Trophoblast cell (in vitro differentiated cells and primary cell): ENCODE data around the gene QPRT.

Experiments
- DNase-seq, 2 donors: peaks; one replicate each; pipeline ENCODE4 v3.0.0-alpha.2; 2016
- H2AFZ ChIP-seq: 2 replicates; pipeline ENCODE4 v1.6.1; 2013; ENCODE audit warnings: low read length, moderate library complexity, mild to moderate bottlenecking; ENCODE audit not compliant: insufficient read depth, poor library complexity
- H2AK5ac ChIP-seq: 2 replicates; pipeline ENCODE4 v1.6.1; 2013; ENCODE audit warnings: mild to moderate bottlenecking, low read length
- H2BK120ac ChIP-seq: 2 replicates; pipeline ENCODE4 v1.6.1; 2013; ENCODE audit warnings: low read length, mild to moderate bottlenecking, moderate library complexity; ENCODE audit not compliant: insufficient read depth, poor library complexity
- H2BK12ac ChIP-seq: 2 replicates; pipeline ENCODE4 v1.6.1; 2013; ENCODE audit warnings: mild to moderate bottlenecking, low read length, moderate library complexity
- H2BK5ac ChIP-seq: 2 replicates; pipeline ENCODE4 v1.6.1; 2013; ENCODE audit warnings: low read length, low read depth, moderate library complexity, mild to moderate bottlenecking; ENCODE audit not compliant: poor library complexity
- H3K14ac ChIP-seq: 2 replicates; pipeline ENCODE4 v1.6.1; 2013; ENCODE audit warnings: mild to moderate bottlenecking, low read length
- H3K18ac ChIP-seq: 2 replicates; pipeline ENCODE4 v1.6.1; 2013; ENCODE audit warnings: mild to moderate bottlenecking, low read length
- H3K23ac ChIP-seq: 2 replicates; pipeline ENCODE4 v1.6.1; 2013; ENCODE audit warnings: low read length
- H3K27ac ChIP-seq: 2 replicates; pipeline ENCODE4 v1.5.1; 2013; ENCODE audit warnings: low read depth, mild to moderate bottlenecking, inconsistent platforms, low read length, moderate library complexity
- H3K27me3 ChIP-seq: 2 replicates; pipeline ENCODE4 v1.6.1; 2013; ENCODE audit warnings: inconsistent platforms, mild to moderate bottlenecking, low read length, moderate library complexity; ENCODE audit not compliant: insufficient read depth
- H3K36me3 ChIP-seq, 2 experiments: 1 replicate in 1 of 2; 2 replicates in 1 of 2; pipeline ENCODE4 v1.6.1; 2013; ENCODE audit warnings: low read length in 2 of 2, mild to moderate bottlenecking in 2 of 2, moderate library complexity in 1 of 2; ENCODE audit not compliant: insufficient read depth in 2 of 2, control insufficient read depth in 1 of 2
- H3K4ac ChIP-seq: 2 replicates; pipeline ENCODE4 v1.6.1; 2013; ENCODE audit warnings: low read depth, mild to moderate bottlenecking, low read length, moderate library complexity
- H3K4me1 ChIP-seq, 2 experiments: 1 replicate in 1 of 2; 2 replicates in 1 of 2; pipeline ENCODE4 v1.6.1; 2013; ENCODE audit warnings: low read length in 2 of 2, mild to moderate bottlenecking in 2 of 2, moderate library complexity in 1 of 2; ENCODE audit not compliant: insufficient read depth in 2 of 2, control insufficient read depth in 1 of 2
- H3K4me2 ChIP-seq: 2 replicates; pipeline ENCODE4 v1.6.1; 2013; ENCODE audit warnings: inconsistent platforms, mild to moderate bottlenecking, low read length, moderate library complexity
- H3K4me3 ChIP-seq: 2 replicates; pipeline ENCODE4 v1.5.1; 2013; ENCODE audit warnings: mild to moderate bottlenecking, low read depth, low read length, inconsistent platforms
- H3K79me1 ChIP-seq: one replicate; pipeline ENCODE4 v1.6.1; 2013; ENCODE audit warnings: low read length
- H3K79me2 ChIP-seq: 2 replicates; pipeline ENCODE4 v1.6.1; 2013; ENCODE audit warnings: low read length, mild to moderate bottlenecking; ENCODE audit not compliant: control insufficient read depth, insufficient read depth, poor library complexity
- H3K9ac ChIP-seq: 2 replicates; pipeline ENCODE4 v1.6.1; 2013; ENCODE audit warnings: mild to moderate bottlenecking, low read length
- H3K9me3 ChIP-seq: 2 replicates; pipeline ENCODE4 v1.6.1; 2013; ENCODE audit warnings: low read depth, mild to moderate bottlenecking, control low read depth, inconsistent platforms, low read length; ENCODE audit not compliant: insufficient read depth
- H4K12ac ChIP-seq: 2 replicates; pipeline ENCODE4 v1.6.1; 2013; ENCODE audit warnings: low read depth, mild to moderate bottlenecking, low read length, moderate library complexity
- H4K8ac ChIP-seq: 2 replicates; pipeline ENCODE4 v1.6.1; 2013; ENCODE audit warnings: low read depth, mild to moderate bottlenecking, low read length, moderate library complexity
- H4K91ac ChIP-seq: one replicate; pipeline ENCODE4 v1.6.1; 2013; ENCODE audit warnings: low read depth, mild to moderate bottlenecking, low read length, moderate library complexity
- WGBS: extraction: QIAGEN DNeasy Blood & Tissue Kit; methylation state at CpG from one replicate; pipeline ENCODE4 v1.1.7; 2013; ENCODE audit warnings: missing lambda C conversion rate; ENCODE audit not compliant: insufficient read length, insufficient coverage; ENCODE audit errors: extremely low coverage; 5-methylcytosine and 5-hydroxymethylcytosine counted together

The QPRT gene

GRCh38 chr16:29680180-29680598 is 1.2 kb downstream of the QPRT start:
- WGBS, result no CpG with 5 or more reads among the region's 10 CpGs
- peaks cover 21 to 30% of the 10 kb centered on the region in 2 experiments for H3K36me3 ChIP-seq
- peak overlapping the region; percentile 72 for H4K8ac ChIP-seq
- peak overlapping the region; percentile 86 for H2BK12ac ChIP-seq
- peak overlapping the region; percentile 68 for H3K4me2 ChIP-seq
- peak overlapping the region; percentile 78 for H2BK120ac ChIP-seq
- peak overlapping the region; percentile 21 for H3K4me3 ChIP-seq
- no peak overlapping the region for H2AFZ ChIP-seq
- peak overlapping the region; percentile 63 for H3K18ac ChIP-seq
- peak overlapping the region; percentile 50 for H3K14ac ChIP-seq
- peak overlapping the region; percentile 99 for H3K27ac ChIP-seq
- no peaks in the 10 kb centered on the region for H3K27me3 ChIP-seq
- DNase-seq, result peak; percentile 49 to 71
- H4K91ac ChIP-seq, result peak overlapping the region; percentile 84
- peak overlapping the region; percentile 73 for H4K12ac ChIP-seq
- H2AK5ac ChIP-seq, result peak overlapping the region; percentile 79
- no peak overlapping the region for H3K23ac ChIP-seq
- H3K9ac ChIP-seq, result no peak overlapping the region
- peak overlapping the region; percentile 92 for H2BK5ac ChIP-seq
- peaks cover 19% of the 10 kb centered on the region in 2 experiments for H3K4me1 ChIP-seq
- H3K79me2 ChIP-seq, result peaks cover 35% of the 10 kb centered on the region
- H3K79me1 ChIP-seq, result peaks cover 21% of the 10 kb centered on the region
- no peaks in the 10 kb centered on the region for H3K9me3 ChIP-seq
- H3K4ac ChIP-seq, result peak overlapping the region; percentile 98

DNA sequence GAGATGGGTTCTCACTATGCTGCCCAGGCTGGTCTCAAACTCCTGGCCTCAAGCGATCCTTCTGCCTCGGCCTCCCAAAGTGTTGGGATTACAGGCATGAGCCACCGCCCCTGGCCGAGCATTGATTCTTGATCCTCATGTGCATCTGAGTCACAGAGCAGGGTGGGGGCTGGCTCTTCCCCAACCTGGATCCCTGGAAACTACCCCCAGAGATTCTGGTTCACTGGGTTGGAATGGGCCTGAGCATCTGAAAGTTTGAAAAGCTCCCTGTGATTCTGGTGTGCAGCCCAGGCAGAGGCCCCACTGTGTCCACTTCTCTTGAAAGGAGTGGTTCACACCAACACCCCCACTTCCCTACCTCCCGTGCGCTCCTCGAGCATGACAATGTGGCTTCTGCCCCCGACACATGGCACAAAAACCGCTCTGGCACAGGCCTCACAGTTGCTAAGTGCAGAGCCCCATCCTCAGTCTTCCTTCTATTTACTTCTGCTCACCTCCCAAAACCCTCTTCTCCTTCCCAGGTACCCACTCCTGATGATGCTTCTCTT is 4.6 kb downstream of the QPRT start:
- H3K9ac ChIP-seq, result no peak overlapping the region
- DNase-seq, result no peak
- H4K12ac ChIP-seq, result no peak overlapping the region
- H4K8ac ChIP-seq, result no peak overlapping the region
- peaks cover 26% of the 10 kb centered on the region for H3K79me1 ChIP-seq
- H4K91ac ChIP-seq, result no peak overlapping the region
- no peak overlapping the region for H2BK5ac ChIP-seq
- no peak overlapping the region for H2BK120ac ChIP-seq
- no peak overlapping the region for H3K23ac ChIP-seq
- no CpG with 5 or more reads among the region's 9 CpGs for WGBS
- H3K4me1 ChIP-seq, result peaks cover 35 to 37% of the 10 kb centered on the region in 2 experiments
- H3K79me2 ChIP-seq, result peaks cover 42% of the 10 kb centered on the region
- peaks cover 36 to 41% of the 10 kb centered on the region in 2 experiments for H3K36me3 ChIP-seq
- no peaks in the 10 kb centered on the region for H3K9me3 ChIP-seq
- peak overlapping the region; percentile 51 for H3K18ac ChIP-seq
- H3K27me3 ChIP-seq, result no peaks in the 10 kb centered on the region
- H2AFZ ChIP-seq, result no peak overlapping the region
- H3K27ac ChIP-seq, result no peak overlapping the region
- peak overlapping the region; percentile 70 for H3K4ac ChIP-seq
- H3K4me3 ChIP-seq, result no peak overlapping the region
- no peak overlapping the region for H2BK12ac ChIP-seq
- H3K14ac ChIP-seq, result no peak overlapping the region
- no peak overlapping the region for H3K4me2 ChIP-seq
- no peak overlapping the region for H2AK5ac ChIP-seq

- Histone ChIP-seq H3K18ac (no peak overlapping the region), H3K79me1 (peaks cover 18% of the 10 kb centered on the region), H3K23ac (no peak overlapping the region), H3K9me3 (no peaks in the 10 kb centered on the region), H3K27ac (no peak overlapping the region), H4K8ac (no peak overlapping the region), H2AFZ (no peak overlapping the region), H3K4me2 (no peak overlapping the region), H3K9ac (no peak overlapping the region), H2BK120ac (no peak overlapping the region), H3K36me3 (peaks cover 36 to 41% of the 10 kb centered on the region in 2 experiments), H3K14ac (no peak overlapping the region), H3K4me3 (no peak overlapping the region), H4K12ac (no peak overlapping the region), H2BK5ac (no peak overlapping the region), H2BK12ac (no peak overlapping the region), H2AK5ac (no peak overlapping the region), H4K91ac (no peak overlapping the region), H3K4ac (peak overlapping the region; percentile 53), H3K79me2 (peaks cover 34% of the 10 kb centered on the region), H3K27me3 (no peaks in the 10 kb centered on the region), H3K4me1 (peaks cover 33 to 35% of the 10 kb centered on the region in 2 experiments)
- DNase-seq, result no peak
- no CpG with 5 or more reads among the region's 10 CpGs for WGBS
Measured at GRCh38 chr16:29684679-29685078, 5.7 kb downstream of the QPRT start.

- Histone ChIP-seq H3K4me3 (no peak overlapping the region), H3K18ac (peak overlapping the region; percentile 35), H4K91ac (peak overlapping the region; percentile 72), H2AK5ac (no peak overlapping the region), H3K36me3 (peaks cover 40 to 43% of the 10 kb centered on the region in 2 experiments), H3K9me3 (peaks cover 1% of the 10 kb centered on the region), H2BK12ac (no peak overlapping the region), H4K8ac (peak overlapping the region; percentile 25), H3K79me2 (peaks cover 32% of the 10 kb centered on the region), H2AFZ (no peak overlapping the region), H2BK5ac (peak overlapping the region; percentile 42), H4K12ac (no peak overlapping the region), H3K4me2 (no peak overlapping the region), H2BK120ac (no peak overlapping the region), H3K27me3 (no peaks in the 10 kb centered on the region), H3K4ac (peak overlapping the region; percentile 29), H3K79me1 (peaks cover 16% of the 10 kb centered on the region), H3K9ac (no peak overlapping the region), H3K4me1 (peaks cover 28 to 33% of the 10 kb centered on the region in 2 experiments), H3K23ac (no peak overlapping the region), H3K14ac (peak overlapping the region; percentile 4), H3K27ac (peak overlapping the region; percentile 76)
- WGBS, result no CpG with 5 or more reads among the region's 9 CpGs
- no peak for DNase-seq
Measured at GRCh38 chr16:29686740-29687332, 7.9 kb downstream of the QPRT start.
